Keratinocyte (primary cell): ENCODE results near the gene MRTFA. TPM values are rescaled to one million over a fixed set of nuclear protein-coding genes. Genes with fewer than 3 reads are reported as not detected.

Experiments used
- DNase-seq: peaks from one replicate; pipeline ENCODE4 v3.0.0-alpha.2; 2011; ENCODE audit warnings: low read depth, missing footprints, low spot score
- FAIRE-seq: peaks from 2 replicates; lab custom pipeline; 2011; peaks lifted over from hg19 to GRCh38; lab: Jason Lieb, UNC
- H2AFZ ChIP-seq: 2 replicates; pipeline ENCODE4 v1.6.0; 2012; ENCODE audit warnings: low read length, control low read depth, inconsistent platforms; ENCODE audit not compliant: control insufficient read depth
- H3K27ac ChIP-seq: 2 replicates; pipeline ENCODE4 v1.5.1; 2011; ENCODE audit warnings: low read length; ENCODE audit not compliant: control insufficient read depth, insufficient read depth
- H3K27me3 ChIP-seq: 3 replicates; pipeline ENCODE4 v1.6.0; 2011; ENCODE audit warnings: low read length; ENCODE audit not compliant: control insufficient read depth, insufficient read depth; ENCODE audit errors: extremely low read depth
- H3K36me3 ChIP-seq, 2 experiments: 2 replicates in 1 of 2; 3 replicates in 1 of 2; pipeline ENCODE4 v1.5.1; 2011; ENCODE audit warnings: low read length in 2 of 2, mild to moderate bottlenecking in 1 of 2; ENCODE audit not compliant: control insufficient read depth in 2 of 2, insufficient read depth in 2 of 2; ENCODE audit errors: extremely low read depth in 1 of 2
- H3K4me1 ChIP-seq: 3 replicates; pipeline ENCODE4 v1.5.1; 2011; ENCODE audit warnings: low read length; ENCODE audit not compliant: control insufficient read depth, insufficient read depth; ENCODE audit errors: extremely low read depth
- H3K4me2 ChIP-seq: 3 replicates; pipeline ENCODE4 v1.6.0; 2011; ENCODE audit warnings: low read depth, low read length; ENCODE audit not compliant: control insufficient read depth, insufficient read depth; ENCODE audit errors: extremely low read depth
- H3K4me3 ChIP-seq, 3 experiments: fragments of 200-600 bp in 1 of 3; sonication (generic) in 1 of 3; 2 replicates in 2 of 3; 3 replicates in 1 of 3; pipeline ENCODE4 v1.5.1; 2011 to 2016; ENCODE audit warnings: low read length in 3 of 3, mild to moderate bottlenecking in 3 of 3, control low read depth in 2 of 3, inconsistent platforms in 1 of 3, low read depth in 1 of 3, mixed read lengths in 1 of 3, mixed run types in 1 of 3, moderate library complexity in 1 of 3; ENCODE audit not compliant: control insufficient read depth in 2 of 3, insufficient read depth in 2 of 3; ENCODE audit errors: extremely low read depth in 1 of 3
- H3K79me2 ChIP-seq: 2 replicates; pipeline ENCODE4 v1.6.0; 2012; ENCODE audit warnings: low read length; ENCODE audit not compliant: control insufficient read depth, insufficient read depth
- H3K9ac ChIP-seq: 3 replicates; pipeline ENCODE4 v1.6.0; 2011; ENCODE audit warnings: low read length; ENCODE audit not compliant: control insufficient read depth, insufficient read depth; ENCODE audit errors: extremely low read depth
- H3K9me1 ChIP-seq: 3 replicates; pipeline ENCODE4 v1.6.0; 2011; ENCODE audit warnings: low read length; ENCODE audit not compliant: control insufficient read depth, insufficient read depth; ENCODE audit errors: extremely low read depth
- H3K9me3 ChIP-seq: 2 replicates; pipeline ENCODE4 v1.5.1; 2012; ENCODE audit warnings: low read depth, low read length; ENCODE audit not compliant: control insufficient read depth
- H4K20me1 ChIP-seq: 3 replicates; pipeline ENCODE4 v1.6.0; 2011; ENCODE audit warnings: low read length; ENCODE audit not compliant: control insufficient read depth, insufficient read depth; ENCODE audit errors: extremely low read depth
- EZH2 ChIP-seq: IDR thresholded peaks from one replicate; pipeline ENCODE4 v1.6.1; 2012; ENCODE audit warnings: inconsistent platforms, mild to moderate bottlenecking, low read length, moderate library complexity
- dilution Hi-C: fragments of 300-500 bp; cut with MboI; formaldehyde crosslinking; loops from one replicate; pipeline ENCODE4 v1.7.0; 2020; ENCODE audit warnings: low sequenced_read_pairs; ENCODE audit not compliant: extremely low pct_ligation_motif_present
- polyA plus RNA-seq, 5 experiments: library from polyadenylated mRNA; depleted of rRNA in 3 of 5; stranded (reverse) in 3 of 5; stranded (forward) in 1 of 5; unstranded in 1 of 5; fragments of >200 nt; gene quantifications; 1 replicate in 1 of 5; 2 replicates in 3 of 5; 3 replicates in 1 of 5; pipeline versions ENCODE4 v1.2.1 to v1.2.3, GENCODE V29; 2011 to 2012; ENCODE audit warnings: missing spikeins in 2 of 5, low read depth in 1 of 5, low replicate concordance in 1 of 5
- TF ChIP-seq, protein P1 (sequence below), 3 experiments: IDR thresholded peaks in 1 of 3; conservative IDR thresholded peaks in 1 of 3; optimal IDR thresholded peaks in 1 of 3; 2 replicates in 2 of 3; 3 replicates in 1 of 3; pipeline versions ENCODE3 to v1.5.1; 2011; ENCODE audit warnings: low read length in 3 of 3, mild to moderate bottlenecking in 3 of 3, moderate library complexity in 2 of 3, control low read depth in 1 of 3, inconsistent platforms in 1 of 3; ENCODE audit not compliant: insufficient read depth in 2 of 3; ENCODE audit errors: extremely low read depth in 1 of 3

Gene MRTFA
- polyA plus RNA-seq, 1 donor (not counting 4 experiments of a cell fraction or from before 2014, with no cell fraction given) = 6.5 TPM

DNA sequence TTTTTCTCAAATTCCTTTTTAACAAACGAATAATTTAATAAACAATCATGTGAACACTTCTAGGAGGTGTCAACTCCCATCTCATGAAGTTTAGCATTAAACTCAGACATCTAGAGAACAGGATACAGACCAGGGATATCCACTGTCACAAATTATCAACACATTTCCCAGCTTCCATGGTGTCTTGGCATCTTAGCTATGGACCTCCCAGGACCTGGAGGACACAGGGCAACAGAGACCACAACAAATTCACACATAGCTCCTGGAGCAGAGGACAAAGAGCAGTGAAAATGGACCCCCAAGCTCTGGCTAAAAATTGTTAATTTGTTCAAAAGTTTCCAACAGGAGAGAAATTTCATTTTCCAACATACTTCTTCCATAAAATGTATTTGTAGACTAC is 163.9 kb downstream of the MRTFA start:
- Histone ChIP-seq H3K9me1 (no peaks in the 10 kb centered on the region), H3K9me3 (no peaks in the 10 kb centered on the region), H3K4me3 (no peak overlapping the region), H3K4me2 (no peak overlapping the region), H4K20me1 (no peaks in the 10 kb centered on the region), H3K79me2 (peaks cover 54% of the 10 kb centered on the region), H3K9ac (no peak overlapping the region), H3K27me3 (no peaks in the 10 kb centered on the region), H3K4me1 (no peaks in the 10 kb centered on the region), H3K27ac (no peak overlapping the region), H3K36me3 (no peaks in the 10 kb centered on the region), H2AFZ (no peak overlapping the region)
- TF ChIP-seq EZH2 = no peak
- TF ChIP-seq, protein P1, sequence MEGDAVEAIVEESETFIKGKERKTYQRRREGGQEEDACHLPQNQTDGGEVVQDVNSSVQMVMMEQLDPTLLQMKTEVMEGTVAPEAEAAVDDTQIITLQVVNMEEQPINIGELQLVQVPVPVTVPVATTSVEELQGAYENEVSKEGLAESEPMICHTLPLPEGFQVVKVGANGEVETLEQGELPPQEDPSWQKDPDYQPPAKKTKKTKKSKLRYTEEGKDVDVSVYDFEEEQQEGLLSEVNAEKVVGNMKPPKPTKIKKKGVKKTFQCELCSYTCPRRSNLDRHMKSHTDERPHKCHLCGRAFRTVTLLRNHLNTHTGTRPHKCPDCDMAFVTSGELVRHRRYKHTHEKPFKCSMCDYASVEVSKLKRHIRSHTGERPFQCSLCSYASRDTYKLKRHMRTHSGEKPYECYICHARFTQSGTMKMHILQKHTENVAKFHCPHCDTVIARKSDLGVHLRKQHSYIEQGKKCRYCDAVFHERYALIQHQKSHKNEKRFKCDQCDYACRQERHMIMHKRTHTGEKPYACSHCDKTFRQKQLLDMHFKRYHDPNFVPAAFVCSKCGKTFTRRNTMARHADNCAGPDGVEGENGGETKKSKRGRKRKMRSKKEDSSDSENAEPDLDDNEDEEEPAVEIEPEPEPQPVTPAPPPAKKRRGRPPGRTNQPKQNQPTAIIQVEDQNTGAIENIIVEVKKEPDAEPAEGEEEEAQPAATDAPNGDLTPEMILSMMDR (optimal IDR thresholded peaks at IDR 0.05 in 1 of 3, IDR thresholded peaks at IDR 0.05 in 1 of 3, conservative IDR thresholded peaks at IDR 0.05 in 1 of 3; ENCODE audit: extremely low read depth in 1 of 3, insufficient read depth in 2 of 3, low read length in 3 of 3) = no peak
- DNase-seq = no peak
- dilution Hi-C loops = no loop called here
- no peak for FAIRE-seq

DNA sequence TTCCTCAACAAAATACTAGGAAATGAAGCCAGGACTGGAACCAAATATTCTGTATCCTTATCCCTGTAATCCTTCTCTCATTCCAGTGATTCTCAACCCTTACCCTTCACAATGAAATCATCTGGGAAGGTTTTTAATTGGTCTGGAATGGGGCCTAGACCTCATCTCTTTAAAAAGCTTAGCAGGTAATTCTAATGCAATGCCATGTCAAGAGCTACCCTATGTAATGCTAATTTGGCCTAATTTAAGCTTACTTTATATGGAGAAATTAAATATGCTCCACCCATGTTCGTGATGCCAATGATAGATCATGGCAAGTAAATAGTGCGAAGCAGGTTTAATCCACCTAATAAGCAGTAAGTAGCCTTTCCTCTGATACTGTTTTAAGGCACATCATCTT is 164.5 kb downstream of the MRTFA start:
- no peak overlapping the region for H3K9ac ChIP-seq
- no peaks in the 10 kb centered on the region for H3K27me3 ChIP-seq
- H3K4me3 ChIP-seq = no peak overlapping the region
- no peak overlapping the region for H3K4me2 ChIP-seq
- DNase-seq (no peak), FAIRE-seq (no peak)
- H4K20me1 ChIP-seq = no peaks in the 10 kb centered on the region
- no peak overlapping the region for H2AFZ ChIP-seq
- no peaks in the 10 kb centered on the region for H3K9me1 ChIP-seq
- TF ChIP-seq, protein P1 (optimal IDR thresholded peaks at IDR 0.05 in 1 of 3, IDR thresholded peaks at IDR 0.05 in 1 of 3, conservative IDR thresholded peaks at IDR 0.05 in 1 of 3; ENCODE audit: extremely low read depth in 1 of 3, insufficient read depth in 2 of 3, low read length in 3 of 3) = no peak
- TF ChIP-seq EZH2 = no peak
- dilution Hi-C loops = no loop called here
- H3K27ac ChIP-seq = no peak overlapping the region
- H3K79me2 ChIP-seq = peaks cover 55% of the 10 kb centered on the region
- no peaks in the 10 kb centered on the region for H3K4me1 ChIP-seq
- no peaks in the 10 kb centered on the region for H3K36me3 ChIP-seq
- no peaks in the 10 kb centered on the region for H3K9me3 ChIP-seq
